ENCODE data around the gene AFAP1.

- TF ChIP-seq CTCF (optimal IDR thresholded peaks at IDR 0.05 in 1 of 3, IDR thresholded peaks at IDR 0.05 in 1 of 3, conservative IDR thresholded peaks at IDR 0.05 in 1 of 3; ENCODE audit: extremely low read depth in 1 of 3, insufficient read depth in 2 of 3, low read length in 3 of 3) (no peak), EZH2 (IDR thresholded peaks at IDR 0.05; ENCODE audit: low read length) (no peak)
Measured at GRCh38 chr4:7710576-7711306, 228.9 kb downstream of the AFAP1 start.
